NCI-H748 (cell line): ENCODE results near the gene FLNC.

Experiments used
- DNase-seq: peaks from one replicate; lab custom pipeline; 2025; ENCODE audit not compliant: unreplicated experiment; lab: John Stamatoyannopoulos, UW

FLNC gene

DNA sequence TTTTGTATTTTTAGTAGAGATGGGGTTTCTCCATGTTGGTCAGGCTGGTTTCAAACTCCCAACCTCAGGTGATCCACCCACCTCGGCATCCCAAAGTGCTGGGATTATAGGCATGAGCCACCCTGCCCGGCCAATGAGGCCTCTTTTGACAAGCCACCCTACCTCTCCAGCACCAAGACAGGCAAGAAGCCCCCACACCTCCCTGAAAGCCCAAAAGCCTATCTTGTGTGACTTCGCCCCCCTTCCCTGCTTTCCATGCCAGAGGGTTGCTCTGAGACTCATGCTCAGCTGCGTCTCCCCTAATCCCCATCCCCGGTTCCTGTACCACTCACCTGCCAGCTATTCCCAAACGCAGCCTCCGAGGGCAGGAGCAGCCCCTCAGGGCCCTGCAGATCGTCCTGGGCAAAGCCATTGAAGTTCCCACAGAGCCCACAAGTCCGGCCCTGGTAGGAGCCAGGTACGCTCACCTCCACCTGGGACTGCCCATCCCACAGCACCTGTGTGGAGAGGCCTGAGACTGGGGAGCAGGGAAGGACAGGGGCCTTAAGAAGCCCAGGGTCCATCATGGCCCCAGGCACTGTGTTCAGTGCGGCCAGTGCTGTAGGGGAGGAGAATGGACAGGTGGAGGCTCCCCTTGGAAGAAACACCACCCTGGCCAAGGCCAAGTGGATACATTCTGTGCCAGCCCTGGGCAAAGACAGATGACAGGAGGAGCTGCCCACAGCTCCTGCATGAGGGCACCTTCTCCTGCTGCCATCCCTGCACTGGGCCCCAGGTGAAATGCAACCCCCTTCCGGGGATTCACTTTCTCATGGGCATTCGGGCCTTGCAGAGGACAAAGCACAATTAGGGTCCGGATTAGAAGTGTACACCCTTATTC is 48.3 kb downstream of the FLNC start:
- no peak for DNase-seq

DNA sequence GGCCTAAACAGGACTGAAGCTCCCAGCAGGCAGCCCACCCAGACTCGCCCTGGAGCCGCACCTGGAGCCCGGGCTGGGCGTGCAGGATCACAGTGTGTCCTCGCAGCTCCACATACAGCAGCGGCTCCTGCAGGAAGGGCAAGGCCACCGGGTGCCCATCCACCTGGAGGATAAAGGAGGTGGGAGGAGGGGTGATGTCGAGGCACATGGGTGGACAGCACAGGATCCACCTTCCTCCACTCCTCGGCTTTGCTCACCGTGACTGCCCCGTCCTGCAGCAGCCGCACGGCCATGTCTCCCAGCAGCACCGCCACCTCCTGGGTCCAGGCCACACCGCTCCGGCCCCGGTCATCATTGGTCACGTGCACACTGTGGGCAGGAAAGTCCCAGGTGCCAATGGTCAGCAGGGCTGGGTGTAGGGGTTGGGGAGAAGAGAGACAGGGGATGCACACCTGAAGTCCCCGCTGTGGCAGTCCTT is 49.3 kb downstream of the FLNC start:
- no peak for DNase-seq

DNA sequence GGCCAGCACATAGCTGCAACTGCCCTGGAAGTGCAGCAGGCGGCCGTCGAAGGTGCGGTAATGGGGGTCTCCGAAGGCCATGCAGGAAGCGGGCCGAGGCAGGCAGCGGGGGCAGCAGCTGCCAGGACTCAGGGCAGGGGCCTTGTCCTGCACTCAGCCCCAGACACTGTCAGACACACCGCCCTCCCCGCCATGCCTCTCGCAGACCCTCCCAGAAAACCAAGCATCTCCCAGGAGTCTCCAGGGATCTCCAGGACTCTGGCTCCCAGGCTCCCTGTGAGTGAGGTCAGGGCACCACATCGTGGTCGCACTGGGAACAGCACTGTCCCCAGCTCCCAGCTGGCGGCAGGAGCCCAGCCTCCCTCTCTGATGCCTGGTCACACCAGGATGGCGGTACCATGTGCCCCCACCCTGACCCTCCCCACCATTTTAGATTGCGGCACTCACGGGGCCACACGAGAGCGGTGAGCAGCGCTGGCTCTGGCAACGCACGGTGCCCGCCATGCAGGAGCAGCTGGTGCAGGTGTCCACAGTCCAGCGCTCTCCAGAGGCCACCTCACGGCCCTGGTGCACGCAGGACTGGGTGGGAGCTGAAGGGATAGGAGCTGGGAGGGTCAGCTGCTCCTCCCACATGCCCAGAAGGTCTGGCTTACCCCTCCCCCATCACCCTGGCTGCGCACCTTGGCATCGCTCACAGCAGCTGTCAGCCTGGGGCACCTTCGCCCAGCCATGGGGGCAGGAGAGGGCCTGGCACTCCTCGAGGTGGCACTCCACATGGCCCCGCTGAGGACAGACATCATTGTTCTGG is 49.9 kb downstream of the FLNC start:
- peak; percentile 74 for DNase-seq

DNA sequence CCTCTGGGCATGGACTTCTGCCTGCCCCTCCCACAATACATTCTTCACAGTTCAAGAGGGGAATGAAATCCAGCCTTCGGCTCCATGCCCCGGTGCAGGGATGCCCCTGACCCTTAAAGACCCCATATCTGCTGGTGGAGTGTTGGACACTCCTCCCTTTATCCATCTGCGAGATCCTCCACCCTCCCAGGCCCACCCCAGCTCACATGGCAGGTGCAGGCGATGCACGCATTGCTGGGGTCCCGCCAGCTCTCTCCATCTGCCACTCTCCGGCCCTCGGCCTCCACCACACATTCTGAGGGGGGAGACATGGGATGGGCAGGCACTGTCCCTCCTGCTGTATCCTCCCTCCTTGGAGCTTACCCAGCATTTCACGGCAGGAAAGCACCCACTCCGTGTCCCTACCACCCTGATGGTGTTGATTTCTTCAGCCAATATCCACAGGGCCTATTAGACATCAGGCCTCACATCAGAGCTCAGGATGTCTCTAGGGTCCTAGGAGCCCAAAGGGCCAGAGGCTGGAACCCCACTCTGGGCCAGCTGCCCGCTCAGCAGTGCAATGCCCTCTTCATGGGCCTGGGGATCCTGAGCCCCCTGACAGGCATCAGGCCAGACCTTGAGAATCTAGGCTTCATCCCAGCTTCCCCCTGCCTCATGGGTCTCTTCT is 50.7 kb downstream of the FLNC start:
- DNase-seq: no peak

DNA sequence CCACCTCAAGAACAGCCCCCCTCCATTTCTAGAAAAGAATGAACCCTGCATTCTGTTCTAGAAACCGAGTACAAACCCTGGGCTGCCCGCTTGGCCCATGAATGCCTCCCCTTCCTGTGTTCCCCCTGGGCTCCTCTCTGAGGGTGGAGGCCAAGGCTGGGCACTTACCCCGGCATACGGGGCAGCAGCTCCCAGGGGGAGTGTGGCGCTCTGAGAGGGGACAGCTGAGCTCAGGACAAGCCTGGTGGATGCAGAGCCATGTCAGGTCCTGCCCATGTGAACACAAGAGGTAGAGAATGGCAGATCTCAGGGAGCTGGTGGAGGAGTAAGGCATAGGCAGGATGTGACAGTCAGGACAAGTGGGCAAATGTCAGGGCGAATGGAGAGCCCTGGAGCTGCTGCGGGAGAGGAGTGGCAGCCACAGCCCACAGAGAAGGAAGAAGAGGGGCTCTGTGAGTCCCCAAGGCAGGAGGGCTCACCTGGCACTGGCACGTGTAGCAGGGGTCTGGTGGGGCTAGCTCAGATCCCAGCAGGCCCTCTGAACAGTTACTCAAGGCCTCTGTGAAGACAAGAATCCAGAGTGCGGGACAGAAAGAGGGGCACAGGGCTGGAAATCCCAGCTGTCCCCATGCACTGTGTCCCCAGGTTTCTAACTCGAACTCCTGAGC is 51.4 kb downstream of the FLNC start:
- no peak for DNase-seq

DNA sequence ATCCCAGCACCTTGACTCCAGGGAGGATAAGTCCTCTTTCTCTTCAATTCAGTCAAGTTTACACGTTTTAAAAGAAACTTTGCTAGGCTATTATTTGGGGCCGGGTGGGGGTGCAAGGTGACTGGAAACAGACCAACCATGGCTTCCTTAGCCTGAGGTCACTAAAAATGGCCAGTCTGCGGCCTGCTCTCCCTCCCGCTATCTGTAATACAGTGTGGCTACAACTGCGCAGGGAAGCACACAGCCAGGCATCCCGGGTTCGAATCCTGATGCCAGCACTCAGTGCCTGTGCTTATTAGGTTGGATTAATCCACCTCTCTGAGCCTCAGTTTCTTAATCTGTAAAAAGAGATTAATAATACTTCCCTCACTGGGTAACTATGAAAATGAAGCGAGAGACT is 51.9 kb downstream of the FLNC start:
- no peak for DNase-seq

DNA sequence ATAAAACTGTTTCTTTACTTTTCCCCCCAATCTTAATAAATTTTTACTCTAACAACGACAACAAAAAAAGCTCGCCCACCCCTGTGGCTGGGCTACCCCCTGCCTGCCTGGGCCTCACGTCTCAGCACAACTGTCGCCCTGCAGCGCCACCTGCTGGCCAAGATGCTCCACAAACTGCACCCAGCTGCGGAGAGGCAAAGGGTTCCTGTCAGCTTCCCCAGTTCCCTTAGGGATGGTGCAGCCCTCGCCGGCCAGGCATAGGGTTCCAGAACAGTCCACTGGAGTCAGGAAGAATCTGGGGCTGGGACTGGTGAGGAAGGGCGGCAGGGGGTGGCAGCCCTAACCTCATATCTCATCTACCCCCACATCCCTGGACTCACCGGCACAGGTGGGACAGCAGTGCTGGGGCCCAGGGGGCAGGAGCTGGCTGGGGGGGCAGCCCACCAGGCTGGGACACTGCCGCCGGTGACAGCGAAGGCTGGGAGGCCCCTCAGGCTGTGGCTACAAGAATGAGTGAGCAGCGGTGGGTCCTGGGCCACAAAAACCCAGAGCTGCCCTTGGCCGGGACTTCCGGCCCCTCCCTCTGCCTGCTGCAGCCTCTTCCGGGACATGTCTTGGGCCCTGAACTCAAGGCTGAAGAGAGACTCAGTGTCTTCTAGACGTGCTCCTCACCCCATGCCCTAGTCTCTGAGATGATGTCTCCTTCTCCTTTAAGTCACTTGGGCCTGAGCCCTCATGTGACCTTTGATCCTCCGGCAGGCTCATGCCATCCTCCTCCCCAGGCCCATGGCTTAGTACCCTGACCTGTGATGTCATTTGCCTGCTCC is 53.6 kb downstream of the FLNC start:
- DNase-seq: peak; percentile 75

DNA sequence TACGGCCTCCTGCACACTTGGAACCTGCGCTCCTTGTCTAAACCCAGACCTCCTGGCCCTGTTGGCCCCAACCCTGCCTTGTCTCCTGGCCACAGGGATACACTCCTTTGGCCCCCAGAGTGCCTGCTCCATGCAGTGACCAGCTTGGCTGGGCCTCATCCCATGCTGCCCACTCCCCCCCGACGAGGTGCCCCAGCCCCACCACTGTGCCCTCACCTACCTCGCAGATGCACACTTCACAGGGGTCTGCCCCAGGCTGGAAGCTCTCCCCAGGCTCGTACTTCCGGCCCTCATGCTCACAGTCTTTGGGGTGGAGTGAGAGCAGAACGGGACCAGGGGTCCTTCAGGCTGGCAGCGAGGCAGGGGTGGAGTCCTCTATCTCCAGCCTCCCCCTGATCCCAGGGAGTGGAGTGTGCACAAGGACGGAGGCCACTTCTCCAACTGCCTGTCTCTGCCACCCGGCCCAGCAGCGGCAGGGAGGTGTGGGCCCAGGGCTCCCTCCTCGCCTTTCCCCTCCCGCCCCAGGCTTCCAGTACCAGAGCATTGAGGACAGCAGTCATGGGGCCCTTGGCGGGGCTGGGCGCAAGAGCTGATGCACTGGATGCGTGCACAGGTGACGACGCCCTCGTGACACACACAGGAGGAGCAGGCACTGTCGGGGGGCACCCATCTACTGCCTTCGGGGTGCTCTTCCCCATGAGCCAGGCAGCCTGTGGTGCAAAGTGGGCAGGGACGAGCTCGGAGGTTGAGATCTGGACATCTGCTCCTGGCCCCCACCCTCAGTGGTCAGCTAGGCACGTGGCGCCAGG is 54.6 kb downstream of the FLNC start:
- no peak for DNase-seq

DNA sequence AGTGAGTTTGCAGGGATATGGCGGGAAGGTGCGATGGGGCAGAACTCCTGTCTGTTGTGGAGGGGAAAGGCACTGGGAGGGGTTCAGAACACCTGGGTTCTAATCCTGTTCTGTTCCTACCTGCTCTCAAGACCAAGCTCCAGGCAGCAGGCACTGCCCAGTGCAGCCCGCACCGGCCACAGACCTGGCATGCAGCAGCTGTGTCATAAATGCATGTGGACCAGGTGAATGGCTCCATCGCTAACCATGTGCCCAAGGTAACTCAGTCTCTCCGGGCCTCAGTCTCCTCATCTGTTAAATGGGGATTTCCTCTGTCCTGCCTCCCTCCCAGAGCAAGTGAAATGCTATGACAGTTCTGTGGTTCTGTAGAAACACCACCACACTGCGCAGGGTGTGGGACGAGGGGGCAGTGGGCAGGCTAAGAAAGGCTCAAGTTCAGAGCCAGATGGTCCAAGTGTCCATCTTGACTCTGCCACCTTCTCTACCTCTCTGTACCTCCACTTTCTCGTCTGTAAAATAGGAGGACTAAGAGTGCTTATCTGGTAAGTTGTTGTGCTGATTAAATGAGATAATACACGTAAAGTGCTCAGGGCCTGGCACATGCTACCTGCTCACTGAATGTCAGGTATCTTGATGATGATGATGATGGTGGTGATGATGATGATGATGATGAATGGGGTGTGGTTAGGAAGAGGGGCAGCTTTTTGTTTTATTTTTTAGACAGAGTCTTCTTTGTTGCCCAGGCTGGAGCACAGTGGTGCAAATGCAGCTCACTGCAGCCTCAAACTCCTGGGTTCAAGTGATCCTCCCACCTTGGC is 55.4 kb downstream of the FLNC start:
- DNase-seq: no peak

DNA sequence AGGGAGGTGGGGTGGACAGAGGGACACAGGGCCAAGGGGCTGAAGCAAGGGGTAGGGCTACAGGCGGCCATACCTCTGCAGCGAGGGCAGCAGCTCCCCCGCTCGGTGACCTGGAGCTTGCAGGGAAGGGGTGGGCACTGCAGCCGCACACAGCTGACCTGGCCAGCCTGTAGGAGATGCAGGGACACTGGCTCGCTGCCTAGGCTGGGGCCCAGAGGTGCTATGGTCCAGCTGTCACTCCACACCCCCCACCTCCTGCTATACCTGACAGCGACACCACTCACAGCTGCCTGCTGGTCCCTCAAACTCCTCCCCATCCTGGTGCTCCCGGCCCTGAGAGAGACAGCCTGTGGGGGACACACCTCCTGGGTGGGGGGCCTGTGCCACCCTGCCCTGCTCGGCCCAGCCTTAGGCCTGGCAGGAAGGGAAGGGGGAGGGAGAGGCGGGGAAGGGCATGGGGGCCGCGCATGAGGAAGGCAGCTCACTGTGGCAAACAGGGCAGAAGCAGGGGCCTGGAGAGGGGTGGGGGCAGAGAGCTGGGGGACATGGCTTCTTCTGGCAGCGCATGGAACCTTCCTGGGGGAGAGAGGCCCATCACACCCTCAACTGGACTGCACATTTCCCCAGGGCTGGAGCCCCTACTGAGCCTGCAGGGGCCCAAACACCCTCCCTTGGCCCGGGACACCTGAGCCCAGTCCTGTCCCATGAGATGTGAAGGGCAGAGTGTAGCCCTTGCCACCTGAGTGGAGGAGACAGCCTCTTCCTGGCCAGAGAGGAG is 56.4 kb downstream of the FLNC start:
- no peak for DNase-seq

DNA sequence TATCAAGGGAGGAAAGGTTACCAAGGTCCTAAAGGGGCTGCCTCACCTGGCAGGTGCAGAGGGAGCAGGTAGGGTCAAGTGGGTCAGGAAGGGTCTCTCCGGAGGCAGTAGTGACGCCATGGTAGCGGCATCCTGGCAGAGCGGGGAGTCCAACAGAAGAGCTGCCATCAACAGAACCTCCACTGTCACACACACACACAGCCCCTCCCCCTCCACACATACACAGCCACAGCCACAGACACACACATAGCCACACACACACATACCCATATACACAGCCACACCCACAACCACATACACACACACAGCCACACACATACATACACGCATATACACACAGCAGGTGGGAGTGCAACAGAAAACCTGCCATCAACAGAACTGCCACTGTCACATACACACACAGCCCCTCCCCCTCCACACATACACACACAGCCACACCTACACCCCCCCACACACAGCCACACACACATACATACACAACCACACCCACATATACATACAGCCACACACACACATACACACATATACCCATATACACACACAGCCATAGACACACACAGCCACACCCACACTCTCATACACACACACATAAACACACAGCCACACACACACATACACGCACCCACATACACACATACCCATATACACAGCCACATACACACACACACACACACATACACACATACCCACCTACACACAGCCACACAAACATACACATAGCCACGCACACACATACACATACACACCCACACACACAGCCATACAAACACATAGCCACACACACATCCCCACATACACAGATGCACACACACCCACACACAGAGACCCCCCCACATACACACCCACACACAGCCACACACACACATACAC is 57.2 kb downstream of the FLNC start:
- DNase-seq: no peak

DNA sequence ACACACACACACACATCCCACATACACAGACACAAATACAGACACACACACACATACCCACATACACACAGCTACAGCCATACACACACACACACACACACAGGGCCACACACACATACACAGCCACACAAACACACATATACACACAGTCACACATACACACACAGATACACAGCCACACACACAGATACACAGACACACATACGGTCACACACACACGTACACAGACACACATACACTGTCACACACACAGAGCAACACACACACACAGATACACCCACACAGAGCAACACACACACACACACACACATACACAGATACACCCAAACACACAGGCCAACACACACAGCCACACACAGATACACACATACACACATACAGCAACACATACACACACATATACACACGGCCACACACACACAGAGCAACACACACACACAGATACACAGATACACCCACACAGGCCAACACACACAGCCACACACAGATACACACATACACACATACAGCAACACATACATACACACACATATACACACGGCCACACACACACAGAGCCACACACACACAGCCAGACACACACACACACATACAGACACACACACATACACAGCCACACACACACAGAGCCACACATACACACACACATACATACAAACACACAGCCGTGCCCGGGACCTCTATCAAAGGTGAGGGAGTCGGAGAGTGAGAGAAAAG is 58.0 kb downstream of the FLNC start:
- DNase-seq: no peak

DNA sequence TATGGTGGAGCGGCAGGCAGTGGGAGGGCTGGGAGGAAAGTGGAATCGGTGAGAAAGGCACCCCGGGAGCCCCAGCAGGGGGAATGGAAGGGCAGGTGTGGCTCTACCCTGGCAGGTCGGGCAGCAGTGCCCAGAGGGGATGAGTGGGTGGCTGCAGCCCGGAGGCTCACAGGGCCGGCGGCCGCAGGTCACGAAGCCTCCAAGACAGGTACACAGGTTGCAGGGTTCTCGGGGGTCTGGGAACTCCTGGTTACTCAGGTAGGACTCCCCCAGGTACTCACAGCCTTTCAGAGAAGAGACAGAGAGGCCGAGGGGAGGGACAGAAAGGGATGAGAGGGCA is 58.5 kb downstream of the FLNC start:
- no peak for DNase-seq

DNA sequence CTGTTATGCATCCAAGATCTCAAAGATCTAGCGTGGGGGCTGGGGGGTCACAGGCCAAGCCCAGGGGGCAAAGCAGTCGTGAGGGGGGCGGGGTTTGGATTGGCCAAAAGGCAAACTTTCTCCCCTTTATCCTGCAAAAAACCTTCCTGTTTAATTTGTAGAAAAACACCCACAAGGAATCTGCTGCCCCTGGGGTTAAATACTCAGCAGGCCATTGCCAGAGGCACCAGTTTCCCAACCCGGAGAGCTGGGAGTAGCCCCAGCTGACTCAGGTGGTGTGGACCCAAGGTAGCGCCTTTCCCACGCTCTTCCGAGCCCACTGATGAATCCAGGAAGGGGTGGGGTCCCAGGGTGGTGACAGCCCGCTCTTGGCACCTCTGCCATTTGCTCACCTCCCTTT is 58.9 kb downstream of the FLNC start:
- DNase-seq: no peak

DNA sequence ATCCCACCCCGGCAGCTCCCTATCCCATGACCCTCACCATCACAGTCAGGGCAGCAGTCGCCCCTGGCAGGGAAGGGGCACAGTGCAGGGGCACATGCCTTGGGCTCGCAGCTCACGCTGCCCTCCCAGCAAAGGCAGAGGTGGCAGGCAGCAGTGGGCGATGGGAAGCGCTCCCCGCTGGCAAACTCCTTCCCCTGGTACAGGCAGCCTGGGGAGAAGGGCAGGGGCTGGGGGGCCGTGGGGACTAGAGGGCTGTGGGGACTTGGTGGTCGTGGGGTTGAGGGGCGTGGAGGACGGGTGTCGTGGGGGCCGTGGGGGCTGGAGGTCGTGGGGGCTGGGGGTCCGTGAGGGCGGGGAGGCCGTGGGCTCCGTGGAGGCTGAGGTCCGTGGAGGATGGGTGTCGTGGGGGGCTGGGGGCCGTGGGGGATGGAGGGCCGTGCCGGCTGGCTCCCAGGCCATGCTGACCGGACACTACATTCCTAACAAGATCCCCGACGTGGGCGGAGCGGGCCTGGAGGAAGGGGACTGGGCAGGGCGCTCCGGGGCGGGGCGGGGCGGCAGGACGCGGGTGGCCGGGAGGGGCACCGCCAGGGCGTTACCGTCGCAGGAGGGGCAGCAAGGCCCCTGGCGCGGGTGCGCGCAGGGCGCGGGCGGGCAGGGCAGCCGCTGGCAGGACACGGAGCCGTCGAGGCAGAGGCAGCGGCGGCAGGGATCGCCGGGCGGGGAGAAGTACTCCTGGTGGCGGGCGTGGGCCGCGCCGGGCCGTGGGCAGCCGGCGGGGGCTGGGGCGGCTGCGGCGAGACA is 60.3 kb downstream of the FLNC start:
- DNase-seq: peak; percentile 58
